WTC11 (cell line): ENCODE results near the gene TTC28.

Source experiments
- AR ChIP-seq: fragments of 250-450 bp; sonication (Bioruptor Pico); IDR thresholded peaks from 2 replicates; pipeline ENCODE4 v1.9.0; 2021; ENCODE audit warnings: mild to moderate bottlenecking
- CTCF ChIP-seq: fragments of 200-600 bp; IDR thresholded peaks from 2 replicates; pipeline ENCODE4 v1.8.0; 2022; ENCODE audit warnings: antibody characterized with exemption
- E2F1 ChIP-seq: sonication (generic); formaldehyde crosslinking; IDR thresholded peaks from 2 replicates; pipeline ENCODE4 v1.8.0; 2022; ENCODE audit warnings: mild to moderate bottlenecking, missing genetic modification reagents

- TF ChIP-seq CTCF = no peak
- no peak for TF ChIP-seq AR (CRISPR knock-in tag)
- TF ChIP-seq E2F1 (CRISPR knock-in tag) = no peak
These were observed 661.1 kb downstream of the TTC28 start for GRCh38 chr22:28018461-28018927.
